ENCODE results near the gene TMIGD2.

GRCh38 chr19:4324228-4324627, 22.0 kb upstream of the TMIGD2 start:
- TF ChIP-seq CTCF (IDR thresholded peaks at IDR 0.05; ENCODE audit: low read depth, low read length, poor library complexity, severe bottlenecking) (no peak), EZH2phosphoT487 (IDR thresholded peaks at IDR 0.05; ENCODE audit: borderline replicate concordance, low read length) (no peak)
